ENCODE results near the gene ZNF534.

ZNF534 gene

DNA sequence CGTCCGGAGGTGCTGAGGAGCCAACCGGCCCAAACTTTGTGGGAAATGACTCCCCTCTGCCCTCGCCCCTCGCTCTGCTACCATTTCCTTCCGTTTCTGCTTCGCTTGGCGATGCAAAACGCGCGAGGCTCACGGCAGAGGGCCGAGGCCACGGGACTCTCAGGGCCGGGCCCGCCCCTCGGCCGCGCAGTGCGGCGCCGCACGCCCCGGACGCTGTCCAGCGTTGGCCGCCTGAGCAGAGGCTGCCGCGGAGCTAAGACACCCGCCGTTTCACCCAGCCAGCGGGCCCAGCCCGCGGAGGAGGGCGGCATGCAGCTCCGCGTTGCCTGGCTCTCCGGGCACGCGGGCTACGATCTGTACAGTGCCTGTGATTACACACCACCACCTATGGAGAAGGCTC, 22.3 kb downstream of the ZNF534 start:
- Histone ChIP-seq H3K9ac (ENCODE audit: low read depth, low read length, poor library complexity) (peak overlapping the region; percentile 21), H3K27me3 (ENCODE audit: control insufficient read depth in 3 of 3, insufficient read depth in 3 of 3, low read depth in 1 of 3, low read length in 3 of 3) (no peaks in the 10 kb centered on the region), H3K14ac (ENCODE audit: low read length) (no peak overlapping the region), H3K36me3 (replicated peaks in 1 of 2; ENCODE audit: control insufficient read depth in 2 of 2, insufficient read depth in 2 of 2, low read length in 2 of 2) (no peaks in the 10 kb centered on the region), H2BK15ac (ENCODE audit: low read length) (no peak overlapping the region), H3K4ac (ENCODE audit: low read length) (no peak overlapping the region), H4K8ac (ENCODE audit: low read depth, low read length) (no peak overlapping the region), H2AK5ac (ENCODE audit: low read depth, low read length) (no peak overlapping the region), H3K23ac (ENCODE audit: low read depth, low read length, poor library complexity) (no peak overlapping the region), H3K27ac (replicated peaks; ENCODE audit: low read length) (no peak overlapping the region), H4K91ac (ENCODE audit: low read depth, low read length, poor library complexity) (no peak overlapping the region), H3K4me1 (ENCODE audit: control insufficient read depth in 2 of 2, insufficient read depth in 1 of 2, low read depth in 1 of 2, low read length in 2 of 2) (no peaks in the 10 kb centered on the region), H3K18ac (ENCODE audit: low read length) (no peak overlapping the region), H2BK5ac (ENCODE audit: low read length) (no peak overlapping the region), H3K9me3 (replicated peaks in 1 of 2; ENCODE audit: control insufficient read depth in 2 of 2, insufficient read depth in 1 of 2, low read depth in 1 of 2, low read length in 2 of 2) (peaks cover 11 to 22% of the 10 kb centered on the region in 2 donors), H3K79me1 (ENCODE audit: low read depth, low read length) (no peaks in the 10 kb centered on the region), H3K4me3 (ENCODE audit: low read length in 2 of 2) (no peak overlapping the region), H3K4me2 (ENCODE audit: insufficient read depth, low read length, poor library complexity, severe bottlenecking) (no peak overlapping the region), H2AFZ (ENCODE audit: low read length) (no peak overlapping the region), H2BK120ac (ENCODE audit: low read depth, low read length) (no peak overlapping the region), H2BK12ac (ENCODE audit: low read length) (no peak overlapping the region)
- no CpG with 5 or more reads among the region's 41 CpGs for WGBS, 2 donors (ENCODE audit: extremely low coverage in 2 of 2, insufficient read length in 2 of 2, insufficient replicate concordance in 1 of 2)
- no peak for DNase-seq (ENCODE audit: low spot score)

DNA sequence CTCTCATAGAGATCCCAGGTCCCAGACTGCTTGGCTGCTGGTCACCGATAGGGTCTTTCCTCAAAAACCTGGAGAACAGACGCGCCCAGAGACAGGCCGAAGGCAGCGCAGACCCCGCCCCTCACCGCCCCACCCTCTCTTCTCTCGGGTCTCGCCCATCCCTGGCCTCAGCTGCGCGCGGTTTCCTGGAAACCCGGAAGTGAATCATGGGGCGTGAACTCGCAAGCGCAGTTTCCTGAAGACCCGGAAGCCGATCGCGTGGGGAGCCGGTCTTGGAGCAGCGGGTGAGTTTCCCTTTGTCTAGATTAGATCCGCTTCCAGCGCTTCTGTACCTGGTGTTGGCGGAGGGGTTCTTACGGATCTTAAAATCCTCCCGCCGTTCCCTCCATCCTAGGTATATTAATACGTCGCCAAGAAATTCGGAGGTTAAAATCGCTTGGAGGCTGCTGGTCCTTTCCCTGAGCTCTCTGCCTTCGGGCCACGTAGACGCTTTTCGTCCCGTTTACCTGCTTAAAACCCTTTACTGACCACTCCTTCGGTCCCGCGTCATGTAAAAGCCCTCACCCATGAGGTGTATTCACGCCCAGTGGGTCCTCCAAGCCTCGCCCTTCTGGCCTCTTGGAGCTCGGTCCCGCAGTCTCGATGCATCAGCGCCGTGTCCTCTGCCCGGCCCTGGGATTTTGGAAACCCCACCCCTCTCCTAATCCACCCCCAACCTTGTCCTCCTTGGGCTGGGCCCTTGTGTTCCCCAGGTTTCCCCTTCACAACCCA, 24.6 kb downstream of the ZNF534 start, which contains the start of gene ZNF578:
TSS of gene ZNF578 (plus strand) at position 230 of the 771 bp plus-strand sequence. CDS start 48,293 bp downstream, outside the sequence.
- H3K14ac ChIP-seq (ENCODE audit: low read length), result no peak within 1 kb of the TSS
- no CpG with 5 or more reads among the region's 48 CpGs for WGBS, 2 donors (ENCODE audit: extremely low coverage in 2 of 2, insufficient read length in 2 of 2, insufficient replicate concordance in 1 of 2)
- H2AK5ac ChIP-seq (ENCODE audit: low read depth, low read length), result no peak within 1 kb of the TSS
- H2BK12ac ChIP-seq (ENCODE audit: low read length), result no peak within 1 kb of the TSS
- H3K27me3 ChIP-seq (ENCODE audit: control insufficient read depth in 3 of 3, insufficient read depth in 3 of 3, low read depth in 1 of 3, low read length in 3 of 3), result no peaks in the 10 kb centered on the region
- no peak within 1 kb of the TSS for H2AFZ ChIP-seq (ENCODE audit: low read length)
- H3K4ac ChIP-seq (ENCODE audit: low read length), result no peak within 1 kb of the TSS
- H3K27ac ChIP-seq (replicated peaks; ENCODE audit: low read length), result no peak within 1 kb of the TSS
- no peak within 1 kb of the TSS for H2BK5ac ChIP-seq (ENCODE audit: low read length)
- peak within 1 kb of the TSS; percentile 21 for H3K4me2 ChIP-seq (ENCODE audit: insufficient read depth, low read length, poor library complexity, severe bottlenecking)
- no peaks in the 10 kb centered on the region for H3K4me1 ChIP-seq (ENCODE audit: control insufficient read depth in 2 of 2, insufficient read depth in 1 of 2, low read depth in 1 of 2, low read length in 2 of 2)
- no peak within 1 kb of the TSS for H4K91ac ChIP-seq (ENCODE audit: low read depth, low read length, poor library complexity)
- H3K36me3 ChIP-seq (replicated peaks in 1 of 2; ENCODE audit: control insufficient read depth in 2 of 2, insufficient read depth in 2 of 2, low read length in 2 of 2), result peaks cover 0 to 2% of the 10 kb centered on the region in 2 donors
- H2BK120ac ChIP-seq (ENCODE audit: low read depth, low read length), result no peak within 1 kb of the TSS
- no peak within 1 kb of the TSS for H3K9ac ChIP-seq (ENCODE audit: low read depth, low read length, poor library complexity)
- no peak within 1 kb of the TSS for H2BK15ac ChIP-seq (ENCODE audit: low read length)
- peaks cover 18 to 29% of the 10 kb centered on the region in 2 donors for H3K9me3 ChIP-seq (replicated peaks in 1 of 2; ENCODE audit: control insufficient read depth in 2 of 2, insufficient read depth in 1 of 2, low read depth in 1 of 2, low read length in 2 of 2)
- peak; percentile 5 for DNase-seq (ENCODE audit: low spot score)
- H3K79me1 ChIP-seq (ENCODE audit: low read depth, low read length), result no peaks in the 10 kb centered on the region
- no peak within 1 kb of the TSS for H3K18ac ChIP-seq (ENCODE audit: low read length)
- H4K8ac ChIP-seq (ENCODE audit: low read depth, low read length), result no peak within 1 kb of the TSS
- H3K4me3 ChIP-seq (ENCODE audit: low read length in 2 of 2), result peak within 1 kb of the TSS in 1 of 2 donors; percentile 76
- no peak within 1 kb of the TSS for H3K23ac ChIP-seq (ENCODE audit: low read depth, low read length, poor library complexity)

DNA sequence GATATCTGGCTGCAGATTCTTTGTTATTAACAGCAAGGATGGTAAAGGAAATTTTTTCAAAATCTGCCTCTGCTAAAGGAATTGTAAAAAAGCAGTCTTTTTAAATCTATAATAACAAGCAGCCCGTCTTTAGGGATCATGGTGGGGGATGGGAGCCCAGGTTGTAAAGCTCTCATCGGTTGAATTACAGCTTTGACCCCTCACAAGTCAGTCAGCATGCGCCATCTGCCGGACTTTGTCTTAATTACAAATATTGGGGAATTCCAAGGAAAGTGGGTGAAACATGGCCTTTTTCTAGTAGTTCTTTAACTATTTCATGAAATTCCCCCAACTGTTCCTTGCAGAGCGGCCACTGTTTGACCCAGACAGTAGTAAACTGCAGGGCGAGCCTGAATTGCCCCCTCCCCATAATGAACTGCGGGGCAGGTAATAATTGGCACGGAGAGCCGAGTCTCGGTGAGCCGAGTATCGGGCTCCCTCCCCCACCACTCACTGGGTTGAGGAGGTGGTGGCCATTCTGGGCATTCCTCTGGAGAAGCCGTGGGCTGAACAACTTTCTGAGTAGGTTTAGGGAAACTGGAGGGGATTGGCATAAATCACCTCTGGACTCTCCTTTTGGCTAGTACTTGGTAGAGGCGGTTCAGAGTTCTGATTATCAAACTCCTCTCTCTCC, 36.0 kb downstream of the ZNF534 start:
- Histone ChIP-seq H3K18ac (ENCODE audit: low read length) (no peak overlapping the region), H3K36me3 (replicated peaks in 1 of 2; ENCODE audit: control insufficient read depth in 2 of 2, insufficient read depth in 2 of 2, low read length in 2 of 2) (no peaks in the 10 kb centered on the region), H3K9ac (ENCODE audit: low read depth, low read length, poor library complexity) (no peak overlapping the region), H3K27ac (replicated peaks; ENCODE audit: low read length) (no peak overlapping the region), H2AFZ (ENCODE audit: low read length) (no peak overlapping the region), H2BK5ac (ENCODE audit: low read length) (no peak overlapping the region), H2BK120ac (ENCODE audit: low read depth, low read length) (no peak overlapping the region), H3K23ac (ENCODE audit: low read depth, low read length, poor library complexity) (no peak overlapping the region), H2BK15ac (ENCODE audit: low read length) (no peak overlapping the region), H3K27me3 (ENCODE audit: control insufficient read depth in 3 of 3, insufficient read depth in 3 of 3, low read depth in 1 of 3, low read length in 3 of 3) (no peaks in the 10 kb centered on the region), H3K4me3 (ENCODE audit: low read length in 2 of 2) (no peak overlapping the region), H3K4me1 (ENCODE audit: control insufficient read depth in 2 of 2, insufficient read depth in 1 of 2, low read depth in 1 of 2, low read length in 2 of 2) (no peaks in the 10 kb centered on the region), H3K4ac (ENCODE audit: low read length) (no peak overlapping the region), H3K9me3 (replicated peaks in 1 of 2; ENCODE audit: control insufficient read depth in 2 of 2, insufficient read depth in 1 of 2, low read depth in 1 of 2, low read length in 2 of 2) (peaks cover 19% of the 10 kb centered on the region in 2 donors), H4K8ac (ENCODE audit: low read depth, low read length) (no peak overlapping the region), H3K4me2 (ENCODE audit: insufficient read depth, low read length, poor library complexity, severe bottlenecking) (no peak overlapping the region), H2BK12ac (ENCODE audit: low read length) (no peak overlapping the region), H4K91ac (ENCODE audit: low read depth, low read length, poor library complexity) (no peak overlapping the region), H2AK5ac (ENCODE audit: low read depth, low read length) (no peak overlapping the region), H3K79me1 (ENCODE audit: low read depth, low read length) (no peaks in the 10 kb centered on the region), H3K14ac (ENCODE audit: low read length) (no peak overlapping the region)
- DNase-seq (ENCODE audit: low spot score), result no peak
- no CpG with 5 or more reads among the region's 14 CpGs for WGBS, 2 donors (ENCODE audit: extremely low coverage in 2 of 2, insufficient read length in 2 of 2, insufficient replicate concordance in 1 of 2)

DNA sequence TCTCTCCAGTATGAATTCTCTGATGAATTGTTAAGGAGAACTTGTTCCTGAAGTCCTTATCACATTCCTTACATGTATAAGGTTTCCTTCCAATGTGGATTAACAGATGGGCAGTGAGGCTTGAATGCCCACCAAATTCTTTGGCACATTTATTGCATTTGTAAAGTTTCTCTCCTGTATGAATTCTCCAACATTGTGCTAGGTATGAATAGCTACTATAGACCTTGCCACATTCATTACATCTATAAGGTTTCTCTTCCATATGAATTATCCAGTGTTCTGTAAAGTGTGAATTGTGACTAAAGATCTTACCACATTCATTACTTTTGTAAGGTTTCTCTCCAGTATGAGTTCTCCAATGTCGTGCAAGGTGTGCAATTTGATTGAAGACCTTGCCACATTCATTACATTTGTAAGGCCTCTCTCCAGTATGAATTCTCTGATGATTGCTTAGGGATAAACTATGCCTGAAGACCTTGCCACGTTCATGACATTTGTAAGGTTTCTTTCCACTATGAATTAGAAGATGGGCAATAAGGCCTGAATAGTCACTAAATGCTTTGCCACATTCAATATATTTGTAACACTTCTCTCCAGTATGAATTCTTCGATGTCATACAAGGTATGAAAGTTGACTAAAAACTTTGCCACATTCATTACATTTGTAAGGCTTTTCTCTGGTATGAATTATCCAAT, 44.9 kb downstream of the ZNF534 start:
- H4K91ac ChIP-seq (ENCODE audit: low read depth, low read length, poor library complexity), result no peak overlapping the region
- H2AK5ac ChIP-seq (ENCODE audit: low read depth, low read length), result no peak overlapping the region
- no CpG with 5 or more reads among the region's 3 CpGs for WGBS, 2 donors (ENCODE audit: extremely low coverage in 2 of 2, insufficient read length in 2 of 2, insufficient replicate concordance in 1 of 2)

More for the DNA sequence above, 44.9 kb downstream of the ZNF534 start:
- no peak overlapping the region for H3K9ac ChIP-seq (ENCODE audit: low read depth, low read length, poor library complexity)
- peaks cover 27 to 82% of the 10 kb centered on the region in 2 donors for H3K9me3 ChIP-seq (replicated peaks in 1 of 2; ENCODE audit: control insufficient read depth in 2 of 2, insufficient read depth in 1 of 2, low read depth in 1 of 2, low read length in 2 of 2)
- no peak for DNase-seq (ENCODE audit: low spot score)
- no peak overlapping the region for H2BK120ac ChIP-seq (ENCODE audit: low read depth, low read length)
- H3K4ac ChIP-seq (ENCODE audit: low read length), result no peak overlapping the region
- H3K4me3 ChIP-seq (ENCODE audit: low read length in 2 of 2), result no peak overlapping the region
- H2AFZ ChIP-seq (ENCODE audit: low read length), result no peak overlapping the region
- no peak overlapping the region for H3K27ac ChIP-seq (replicated peaks; ENCODE audit: low read length)
- no peak overlapping the region for H3K14ac ChIP-seq (ENCODE audit: low read length)
- H3K4me2 ChIP-seq (ENCODE audit: insufficient read depth, low read length, poor library complexity, severe bottlenecking), result no peak overlapping the region
- H3K79me1 ChIP-seq (ENCODE audit: low read depth, low read length), result no peaks in the 10 kb centered on the region
- H2BK15ac ChIP-seq (ENCODE audit: low read length), result no peak overlapping the region
- no peaks in the 10 kb centered on the region for H3K27me3 ChIP-seq (ENCODE audit: control insufficient read depth in 3 of 3, insufficient read depth in 3 of 3, low read depth in 1 of 3, low read length in 3 of 3)
- H3K23ac ChIP-seq (ENCODE audit: low read depth, low read length, poor library complexity), result no peak overlapping the region
- H3K36me3 ChIP-seq (replicated peaks in 1 of 2; ENCODE audit: control insufficient read depth in 2 of 2, insufficient read depth in 2 of 2, low read length in 2 of 2), result no peaks in the 10 kb centered on the region
- no peaks in the 10 kb centered on the region for H3K4me1 ChIP-seq (ENCODE audit: control insufficient read depth in 2 of 2, insufficient read depth in 1 of 2, low read depth in 1 of 2, low read length in 2 of 2)
- no peak overlapping the region for H4K8ac ChIP-seq (ENCODE audit: low read depth, low read length)
- H2BK12ac ChIP-seq (ENCODE audit: low read length), result no peak overlapping the region
- H3K18ac ChIP-seq (ENCODE audit: low read length), result no peak overlapping the region
- H2BK5ac ChIP-seq (ENCODE audit: low read length), result no peak overlapping the region

Measured in neuronal stem cell (in vitro differentiated cells).